HCT116 (cell line): ENCODE results near the gene DNM3. TPM values are rescaled to one million over a fixed set of nuclear protein-coding genes. Genes with fewer than 3 reads are reported as not detected.

Experiments used
- ATAC-seq: fragments of 200-7000 bp; cut with Tn5 transposase; 2 replicates; pipeline ENCODE4 v1.9.1; 2020; ENCODE audit warnings: mild to moderate bottlenecking, moderate library complexity
- BruUV-seq: library from RNA; stranded (reverse); fragments of 400-500 nt; replicated peaks from 2 replicates; lab custom pipeline; 2021; lab: Mats Ljungman, UMichigan
- CTCF ChIA-PET: fragments of 300-600 bp; sonication (Branson Sonifier 250); formaldehyde crosslinking; loops from one replicate; lab custom pipeline; 2021; ENCODE audit warnings: antibody characterized with exemption; lab: Charles Lee
- POLR2A ChIA-PET: fragments of 300-600, 350-600 bp; sonication (Branson Sonifier 250); formaldehyde crosslinking; loops from one replicate; lab custom pipeline; 2021; ENCODE audit warnings: antibody characterized with exemption; lab: Charles Lee
- RAD21 ChIA-PET, 2 experiments: fragments of 300-600 bp; sonication (Branson Sonifier 250); formaldehyde crosslinking; loops; one replicate each; lab custom pipeline; 2023; ENCODE audit warnings: low total read pairs in 2 of 2; ENCODE audit not compliant: uncharacterized antibody in 2 of 2, unreplicated experiment in 2 of 2, low non-redundant PET in 1 of 2; lab: Charles Lee
- DNase-seq: peaks from one replicate; pipeline ENCODE4 v3.0.0-alpha.2; 2010; ENCODE audit warnings: low read depth, low spot score
- H2AFZ ChIP-seq: fragments of 200-600 bp; shearing (Covaris generic), sonication (generic); 2 replicates; pipeline ENCODE4 v1.6.1; 2017; ENCODE audit warnings: low read depth, mixed run types, mixed read lengths, antibody characterized with exemption, low read length; ENCODE audit not compliant: poor library complexity, severe bottlenecking
- H3K27ac ChIP-seq: 2 replicates; pipeline ENCODE4 v1.5.1; 2012; ENCODE audit warnings: low read depth, low read length
- H3K27me3 ChIP-seq: fragments of 200-600 bp; sonication (generic); 2 replicates; pipeline ENCODE4 v1.6.1; 2016; ENCODE audit warnings: mixed run types, low read length, mixed read lengths; ENCODE audit not compliant: insufficient read depth
- H3K36me3 ChIP-seq, 2 experiments: fragments of 200-500 bp in 1 of 2; fragments of 200-600 bp in 1 of 2; sonication (Bioruptor generic) in 1 of 2; sonication (generic) in 1 of 2; 2 replicates each; pipeline versions ENCODE4 v1.5.1 to v1.6.1; 2014 to 2016; ENCODE audit warnings: low read length in 2 of 2, inconsistent platforms in 1 of 2, mixed read lengths in 1 of 2, mixed run types in 1 of 2; ENCODE audit not compliant: insufficient read depth in 2 of 2, control insufficient read depth in 1 of 2
- H3K4me1 ChIP-seq, 2 experiments: fragments of 200-600 bp in 1 of 2; sonication (generic) in 1 of 2; 2 replicates each; pipeline versions ENCODE4 v1.5.1 to v1.6.1; 2012 to 2017; ENCODE audit warnings: low read length in 2 of 2, inconsistent platforms in 1 of 2, mild to moderate bottlenecking in 1 of 2, mixed read lengths in 1 of 2, mixed run types in 1 of 2, moderate library complexity in 1 of 2; ENCODE audit not compliant: insufficient read depth in 2 of 2, control insufficient read depth in 1 of 2
- H3K4me2 ChIP-seq: fragments of 200-600 bp; sonication (generic); 2 replicates; pipeline ENCODE4 v1.6.1; 2017; ENCODE audit warnings: mixed run types, low read length, mixed read lengths
- H3K4me3 ChIP-seq, 2 experiments: fragments of 200-600 bp in 1 of 2; sonication (generic) in 1 of 2; replicated peaks in 1 of 2; 2 replicates each; pipeline ENCODE4 v1.5.1; 2011 to 2016; ENCODE audit warnings: low read length in 2 of 2, control low read depth in 1 of 2, low read depth in 1 of 2, mild to moderate bottlenecking in 1 of 2, mixed read lengths in 1 of 2, mixed run types in 1 of 2
- H3K79me2 ChIP-seq: fragments of 200-600 bp; sonication (generic); 2 replicates; pipeline ENCODE4 v1.6.1; 2017; ENCODE audit warnings: mild to moderate bottlenecking, mixed run types, low read length, moderate library complexity, mixed read lengths; ENCODE audit not compliant: insufficient read depth
- H3K9ac ChIP-seq: fragments of 200-600 bp; sonication (generic); 2 replicates; pipeline ENCODE4 v1.6.1; 2016; ENCODE audit warnings: low read length, mixed read lengths
- H3K9me2 ChIP-seq: fragments of 200-600 bp; sonication (generic), shearing (Covaris generic); 2 replicates; pipeline ENCODE4 v1.6.1; 2017; ENCODE audit warnings: mixed run types, mild to moderate bottlenecking, moderate library complexity; ENCODE audit not compliant: insufficient read depth
- H3K9me3 ChIP-seq, 2 experiments: fragments of 200-500 bp in 1 of 2; fragments of 200-600 bp in 1 of 2; sonication (Bioruptor generic) in 1 of 2; sonication (generic) in 1 of 2; 2 replicates each; pipeline ENCODE4 v1.6.1; 2014 to 2017; ENCODE audit warnings: low read length in 2 of 2, mixed read lengths in 2 of 2, inconsistent platforms in 1 of 2, low read depth in 1 of 2, mild to moderate bottlenecking in 1 of 2, mixed run types in 1 of 2, moderate library complexity in 1 of 2; ENCODE audit not compliant: control insufficient read depth in 1 of 2, insufficient read depth in 1 of 2
- H4K20me1 ChIP-seq: fragments of 200-600 bp; sonication (generic), shearing (Covaris generic); 2 replicates; pipeline ENCODE4 v1.6.1; 2017; ENCODE audit warnings: mixed run types, mild to moderate bottlenecking, moderate library complexity; ENCODE audit not compliant: insufficient read depth
- ATF3 ChIP-seq: IDR thresholded peaks from 2 replicates; pipeline ENCODE4 v1.6.1; 2012
- CBX3 ChIP-seq: IDR thresholded peaks from 2 replicates; pipeline ENCODE4 v1.6.1; 2012; ENCODE audit warnings: low read depth
- CTCF ChIP-seq, 3 experiments: fragments of 200-600 bp in 1 of 3; sonication (generic) in 1 of 3; IDR thresholded peaks in 2 of 3; conservative IDR thresholded peaks in 1 of 3; 2 replicates each; pipeline ENCODE4 v1.5.1; 2012 to 2017; ENCODE audit warnings: low read depth in 2 of 3, low read length in 2 of 3, antibody characterized with exemption in 1 of 3, borderline replicate concordance in 1 of 3, control low read depth in 1 of 3, mild to moderate bottlenecking in 1 of 3, mixed read lengths in 1 of 3, mixed run types in 1 of 3, moderate library complexity in 1 of 3; ENCODE audit not compliant: insufficient read depth in 1 of 3
- ELF1 ChIP-seq: IDR thresholded peaks from 2 replicates; pipeline ENCODE4 v1.6.1; 2012; ENCODE audit warnings: low read depth, borderline replicate concordance
- JUND ChIP-seq: IDR thresholded peaks from 2 replicates; pipeline ENCODE4 v1.6.1; 2012
- POLR2A ChIP-seq: IDR thresholded peaks from 2 replicates; pipeline ENCODE4 v1.7.0; 2011; ENCODE audit warnings: borderline replicate concordance; ENCODE audit not compliant: insufficient read depth, insufficient read length; ENCODE audit errors: extremely low read depth
- POLR2AphosphoS5 ChIP-seq: IDR thresholded peaks from 2 replicates; pipeline ENCODE4 v1.6.1; 2011; ENCODE audit warnings: mild to moderate bottlenecking, low read depth, low read length, moderate library complexity
- REST ChIP-seq: IDR thresholded peaks from 2 replicates; pipeline ENCODE4 v1.6.1; 2012; ENCODE audit warnings: low read depth
- SRF ChIP-seq: IDR thresholded peaks from 2 replicates; pipeline ENCODE4 v1.6.1; 2012; ENCODE audit warnings: low read depth
- TCF7L2 ChIP-seq: IDR thresholded peaks from 2 replicates; pipeline ENCODE4 v1.7.0; 2011; ENCODE audit warnings: borderline replicate concordance, inconsistent platforms; ENCODE audit not compliant: insufficient read depth, insufficient read length; ENCODE audit errors: extremely low read depth
- YY1 ChIP-seq: IDR thresholded peaks from 2 replicates; pipeline ENCODE4 v1.6.1; 2011; ENCODE audit warnings: low read length, low read depth, moderate library complexity, mild to moderate bottlenecking; ENCODE audit not compliant: insufficient replicate concordance; ENCODE audit errors: extremely low read depth
- ZNF274 ChIP-seq: fragments of 200-500 bp; sonication (Bioruptor generic); IDR thresholded peaks from 2 replicates; pipeline ENCODE4 v1.6.1; 2014; ENCODE audit warnings: mild to moderate bottlenecking, low read depth, low read length, inconsistent platforms
- intact Hi-C: fragments of 100-400 bp; cut with micrococcal nuclease; formaldehyde crosslinking; loops from 2 replicates; pipeline ENCODE4 v1.10.0; 2022
- total RNA-seq: library from RNA; stranded (reverse); gene quantifications from one replicate; pipeline ENCODE4 v1.2.1, GENCODE V29; 2021; ENCODE audit not compliant: unreplicated experiment

Gene DNM3
- total RNA-seq, 1 experiment from 2014 or later = 3.1 TPM

- DNase-seq (no peak), ATAC-seq (no peak)
- ChIA-PET POLR2A (no interaction called here), RAD21 (no interaction called here), CTCF (no interaction called here)
- no TSS peak for BruUV-seq
- Histone ChIP-seq H3K9me3 (no peaks in the 10 kb centered on the region), H3K36me3 (no peaks in the 10 kb centered on the region), H3K9me2 (no peaks in the 10 kb centered on the region), H4K20me1 (no peaks in the 10 kb centered on the region), H3K4me2 (no peak overlapping the region), H3K27ac (no peak overlapping the region), H3K9ac (no peak overlapping the region), H3K4me3 (no peak overlapping the region), H3K79me2 (no peaks in the 10 kb centered on the region), H3K27me3 (no peaks in the 10 kb centered on the region), H2AFZ (no peak overlapping the region), H3K4me1 (no peaks in the 10 kb centered on the region)
- TF ChIP-seq POLR2AphosphoS5 (no peak), ELF1 (no peak), REST (no peak), SRF (no peak), ATF3 (no peak), JUND (no peak), ZNF274 (no peak), POLR2A (no peak), YY1 (no peak), CTCF (IDR thresholded peaks at IDR 0.05 in 2 of 3, conservative IDR thresholded peaks at IDR 0.05 in 1 of 3; ENCODE audit: borderline replicate concordance in 1 of 3, insufficient read depth in 1 of 3, low read depth in 2 of 3, low read length in 2 of 3) (no peak), CBX3 (no peak), TCF7L2 (no peak)
- intact Hi-C loops = no loop called here
These were observed 585.9 kb downstream of the DNM3 start for GRCh38 chr1:172427191-172427590.
